Loucy (cell line): ENCODE measurements around the gene PHACTR3.

ENCODE experiments used
- H2AFZ ChIP-seq: fragments of 200-600 bp; sonication (generic); 2 replicates; pipeline ENCODE4 v1.6.0; 2016; ENCODE audit warnings: antibody characterized with exemption, mild to moderate bottlenecking, low read length, moderate library complexity
- H3F3A ChIP-seq: fragments of 200-600 bp; 2 replicates; pipeline ENCODE4 v1.6.0; 2016; ENCODE audit warnings: antibody characterized with exemption, low read depth, mild to moderate bottlenecking
- H3K27me3 ChIP-seq: fragments of 200-600 bp; sonication (generic); 2 replicates; pipeline ENCODE4 v1.6.1; 2014; ENCODE audit warnings: low read length, mild to moderate bottlenecking; ENCODE audit not compliant: insufficient read depth, poor library complexity, severe bottlenecking
- H3K36me3 ChIP-seq: fragments of 200-600 bp; sonication (generic); 2 replicates; pipeline ENCODE4 v1.6.1; 2016; ENCODE audit warnings: low read length; ENCODE audit not compliant: insufficient read depth
- H3K4me1 ChIP-seq: fragments of 200-600 bp; sonication (generic); 2 replicates; pipeline ENCODE4 v1.5.1; 2014; ENCODE audit warnings: low read length, mild to moderate bottlenecking; ENCODE audit not compliant: insufficient read depth, poor library complexity, severe bottlenecking
- H3K4me2 ChIP-seq: fragments of 200-600 bp; sonication (generic); 2 replicates; pipeline ENCODE4 v1.6.0; 2014; ENCODE audit warnings: antibody characterized with exemption, low read length, low read depth, mild to moderate bottlenecking; ENCODE audit not compliant: poor library complexity, severe bottlenecking
- H3K4me3 ChIP-seq: fragments of 200-600 bp; sonication (generic); 2 replicates; pipeline ENCODE4 v1.5.1; 2014; ENCODE audit warnings: low read length, mild to moderate bottlenecking, mixed read lengths; ENCODE audit not compliant: poor library complexity, severe bottlenecking
- H3K79me2 ChIP-seq: fragments of 200-600 bp; sonication (generic); 2 replicates; pipeline ENCODE4 v1.6.1; 2014; ENCODE audit warnings: low read length; ENCODE audit not compliant: insufficient read depth
- H3K9ac ChIP-seq: fragments of 200-600 bp; sonication (generic); 2 replicates; pipeline ENCODE4 v1.6.0; 2014; ENCODE audit warnings: mild to moderate bottlenecking, low read depth, low read length, moderate library complexity; ENCODE audit not compliant: poor library complexity, severe bottlenecking
- H3K9me2 ChIP-seq: fragments of 200-600 bp; sonication (generic); replicated peaks from 2 replicates; pipeline ENCODE4 v1.6.1; 2016; ENCODE audit warnings: low read depth, low read length, mixed read lengths
- H3K9me3 ChIP-seq: fragments of 200-600 bp; sonication (generic); 2 replicates; pipeline ENCODE4 v1.6.1; 2014; ENCODE audit warnings: mild to moderate bottlenecking, antibody characterized with exemption, low read length, low read depth; ENCODE audit not compliant: insufficient read depth
- H4K20me1 ChIP-seq: fragments of 200-600 bp; sonication (generic); 2 replicates; pipeline ENCODE4 v1.6.0; 2014; ENCODE audit warnings: antibody characterized with exemption, low read length, mild to moderate bottlenecking; ENCODE audit not compliant: insufficient read depth, poor library complexity, severe bottlenecking
- EZH2phosphoT487 ChIP-seq: fragments of 200-600 bp; IDR thresholded peaks from 2 replicates; pipeline ENCODE4 v1.6.1; 2018; ENCODE audit warnings: antibody characterized with exemption, mild to moderate bottlenecking, moderate library complexity, borderline replicate concordance
- TF ChIP-seq, protein P1 (sequence below): fragments of 200-600 bp; sonication (generic); conservative IDR thresholded peaks from 2 replicates; pipeline ENCODE4 v1.5.1; 2014; ENCODE audit warnings: mild to moderate bottlenecking, antibody characterized with exemption, low read length

Gene PHACTR3

DNA sequence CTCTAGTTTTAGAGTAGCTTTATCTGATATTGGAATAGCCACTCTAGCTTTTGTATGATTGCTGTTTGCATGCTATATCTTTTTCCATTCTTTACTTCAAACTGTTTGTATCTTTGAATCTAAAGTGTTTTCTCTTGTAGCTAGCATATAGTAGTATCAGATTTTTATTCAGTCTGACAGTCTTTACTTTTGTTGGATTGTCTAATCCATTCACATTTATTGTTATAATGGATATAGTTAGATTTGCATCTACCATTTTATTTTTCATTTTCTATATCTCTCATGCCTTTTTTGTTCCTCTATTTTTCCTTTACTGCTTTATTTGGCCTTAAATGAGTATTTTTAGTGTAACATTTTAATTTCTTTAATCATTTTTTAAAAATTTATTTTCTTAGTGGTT lies 52.1 kb downstream of the PHACTR3 start:
- H3K9me3 ChIP-seq, result peaks cover 16% of the 10 kb centered on the region; the same call in 1 of the 2 replicates
- no peaks in the 10 kb centered on the region for H3K4me1 ChIP-seq
- H3K4me3 ChIP-seq, result no peak overlapping the region
- no peaks in the 10 kb centered on the region for H3F3A ChIP-seq
- H3K79me2 ChIP-seq, result peaks cover 49% of the 10 kb centered on the region
- peaks cover 4% of the 10 kb centered on the region for H4K20me1 ChIP-seq
- TF ChIP-seq, protein P1, sequence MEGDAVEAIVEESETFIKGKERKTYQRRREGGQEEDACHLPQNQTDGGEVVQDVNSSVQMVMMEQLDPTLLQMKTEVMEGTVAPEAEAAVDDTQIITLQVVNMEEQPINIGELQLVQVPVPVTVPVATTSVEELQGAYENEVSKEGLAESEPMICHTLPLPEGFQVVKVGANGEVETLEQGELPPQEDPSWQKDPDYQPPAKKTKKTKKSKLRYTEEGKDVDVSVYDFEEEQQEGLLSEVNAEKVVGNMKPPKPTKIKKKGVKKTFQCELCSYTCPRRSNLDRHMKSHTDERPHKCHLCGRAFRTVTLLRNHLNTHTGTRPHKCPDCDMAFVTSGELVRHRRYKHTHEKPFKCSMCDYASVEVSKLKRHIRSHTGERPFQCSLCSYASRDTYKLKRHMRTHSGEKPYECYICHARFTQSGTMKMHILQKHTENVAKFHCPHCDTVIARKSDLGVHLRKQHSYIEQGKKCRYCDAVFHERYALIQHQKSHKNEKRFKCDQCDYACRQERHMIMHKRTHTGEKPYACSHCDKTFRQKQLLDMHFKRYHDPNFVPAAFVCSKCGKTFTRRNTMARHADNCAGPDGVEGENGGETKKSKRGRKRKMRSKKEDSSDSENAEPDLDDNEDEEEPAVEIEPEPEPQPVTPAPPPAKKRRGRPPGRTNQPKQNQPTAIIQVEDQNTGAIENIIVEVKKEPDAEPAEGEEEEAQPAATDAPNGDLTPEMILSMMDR, result no peak
- TF ChIP-seq EZH2phosphoT487, result no peak
- H3K4me2 ChIP-seq, result no peak overlapping the region
- no peaks in the 10 kb centered on the region for H3K9me2 ChIP-seq
- no peaks in the 10 kb centered on the region for H3K36me3 ChIP-seq
- H2AFZ ChIP-seq, result no peak overlapping the region
- H3K9ac ChIP-seq, result no peak overlapping the region
- no peaks in the 10 kb centered on the region for H3K27me3 ChIP-seq

DNA sequence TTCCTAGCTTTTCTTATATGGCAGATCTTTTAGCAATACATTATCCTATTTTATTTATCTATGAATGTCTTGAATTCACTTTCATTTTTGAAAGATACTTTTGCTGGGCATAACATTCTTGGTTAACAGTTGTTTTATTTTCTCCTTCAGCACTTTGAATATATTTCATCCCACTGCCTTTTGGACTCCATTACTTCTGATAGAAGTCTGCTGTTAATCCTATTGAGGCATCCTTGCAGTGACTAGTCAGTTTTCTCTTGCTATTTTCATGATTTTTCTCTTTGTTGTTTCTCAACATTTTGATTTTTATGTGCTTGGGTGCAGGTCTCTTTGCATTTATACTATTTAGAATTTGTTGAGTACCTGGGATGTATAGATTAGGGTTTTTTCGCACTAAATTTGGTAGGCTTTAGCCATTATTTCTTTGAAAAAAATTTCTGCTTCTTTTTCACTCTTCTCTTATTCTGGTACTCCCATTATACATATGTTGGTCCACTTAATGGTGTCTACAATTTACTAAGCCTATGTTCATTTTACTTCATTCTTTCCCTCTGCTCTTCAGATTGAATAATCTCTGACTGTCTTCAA lies 53.2 kb downstream of the PHACTR3 start:
- no peaks in the 10 kb centered on the region for H3K27me3 ChIP-seq
- no peak overlapping the region for H3K4me3 ChIP-seq
- H2AFZ ChIP-seq, result no peak overlapping the region
- H3K4me2 ChIP-seq, result no peak overlapping the region
- peaks cover 16% of the 10 kb centered on the region; the same call in 1 of the 2 replicates for H3K9me3 ChIP-seq
- no peaks in the 10 kb centered on the region for H3F3A ChIP-seq
- no peak overlapping the region for H3K9ac ChIP-seq
- TF ChIP-seq, protein P1, result no peak
- TF ChIP-seq EZH2phosphoT487, result no peak
- H3K4me1 ChIP-seq, result no peaks in the 10 kb centered on the region
- peaks cover 56% of the 10 kb centered on the region for H3K79me2 ChIP-seq
- H3K36me3 ChIP-seq, result no peaks in the 10 kb centered on the region
- H4K20me1 ChIP-seq, result peaks cover 4% of the 10 kb centered on the region
- H3K9me2 ChIP-seq, result no peaks in the 10 kb centered on the region

DNA sequence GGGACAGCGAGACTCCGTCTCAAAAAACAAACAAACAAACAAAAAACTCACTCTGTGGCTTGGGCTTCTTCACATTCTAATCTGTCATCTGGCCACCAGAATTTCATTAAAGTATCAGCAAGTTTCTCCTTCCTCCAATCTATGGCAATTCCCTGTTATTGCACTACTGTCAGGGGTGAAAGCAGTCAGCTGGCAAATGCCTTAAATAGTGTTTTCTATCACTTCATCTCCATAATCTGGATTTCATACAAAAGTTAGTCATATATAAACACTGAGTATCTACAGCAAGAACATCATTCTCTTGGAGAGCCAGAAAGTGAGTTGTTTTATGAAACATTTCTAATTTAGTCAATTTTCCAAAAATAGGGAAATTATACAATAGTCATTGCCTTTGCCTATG lies 56.1 kb downstream of the PHACTR3 start:
- Histone ChIP-seq H3K4me1 (no peaks in the 10 kb centered on the region), H3K79me2 (peaks cover 72% of the 10 kb centered on the region), H3K36me3 (no peaks in the 10 kb centered on the region; the same call in 1 of the 2 replicates), H3K9me3 (peaks cover 16% of the 10 kb centered on the region; the same call in 1 of the 2 replicates), H2AFZ (no peak overlapping the region), H3K9ac (no peak overlapping the region), H3K4me2 (no peak overlapping the region), H3K4me3 (no peak overlapping the region), H3F3A (no peaks in the 10 kb centered on the region), H3K27me3 (no peaks in the 10 kb centered on the region), H4K20me1 (no peaks in the 10 kb centered on the region), H3K9me2 (no peaks in the 10 kb centered on the region)
- no peak for TF ChIP-seq EZH2phosphoT487

DNA sequence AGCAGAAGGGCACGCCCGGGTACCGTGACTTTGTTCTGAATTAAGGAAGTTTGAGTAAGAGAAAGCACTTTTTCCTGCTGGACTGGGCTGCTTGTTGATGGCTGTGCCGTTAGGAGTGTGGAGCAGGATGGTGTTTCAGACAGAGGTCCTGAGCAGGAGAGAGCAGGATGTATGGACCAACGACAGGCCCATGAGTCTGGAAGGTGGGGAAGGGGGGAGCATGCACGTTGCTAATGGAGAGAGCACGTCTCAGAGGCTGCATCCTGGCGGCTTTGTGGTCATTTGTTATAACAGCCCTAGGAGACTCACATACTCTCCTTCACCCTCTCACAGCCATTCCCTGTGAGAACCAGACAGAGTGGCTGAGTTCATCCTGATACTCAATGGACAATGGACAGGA lies 56.8 kb downstream of the PHACTR3 start:
- H3F3A ChIP-seq, result no peaks in the 10 kb centered on the region
- no peak overlapping the region for H2AFZ ChIP-seq
- peaks cover 74% of the 10 kb centered on the region for H3K79me2 ChIP-seq
- H3K4me2 ChIP-seq, result no peak overlapping the region
- no peaks in the 10 kb centered on the region for H3K9me2 ChIP-seq
- H3K36me3 ChIP-seq, result no peaks in the 10 kb centered on the region; the same call in 1 of the 2 replicates
- no peaks in the 10 kb centered on the region for H3K27me3 ChIP-seq
- no peak overlapping the region for H3K4me3 ChIP-seq
- no peaks in the 10 kb centered on the region for H3K4me1 ChIP-seq
- TF ChIP-seq, protein P1, result no peak
- TF ChIP-seq EZH2phosphoT487, result no peak
- H4K20me1 ChIP-seq, result no peaks in the 10 kb centered on the region
- H3K9me3 ChIP-seq, result peaks cover 16% of the 10 kb centered on the region; the same call in 1 of the 2 replicates
- no peak overlapping the region for H3K9ac ChIP-seq
